HG03175 (cell line): ENCODE results near the gene OR6N2.

ENCODE experiments used
- ATAC-seq: cut with Tn5 transposase; IDR thresholded peaks from one replicate; pipeline ENCODE4 v1.9.1; 2021; ENCODE audit warnings: mild to moderate bottlenecking, moderate library complexity; ENCODE audit not compliant: unreplicated experiment

Gene OR6N2

GRCh38 chr1:158771950-158772866 is 8.8 kb downstream of the OR6N2 start, which contains the start of gene OR6N1:
Gene OR6N1, minus strand, starts transcription at chr1:158772195. Its CDS starts 5,513 bp downstream, at chr1:158766682.
- no peak for ATAC-seq

- no peak for ATAC-seq
Observed at GRCh38 chr1:158754420-158754819, 26.6 kb downstream of the OR6N2 start, which contains the start of gene OR6K6. Gene OR6K6, plus strand, starts transcription at chr1:158754720. Its CDS starts 168 bp downstream, at chr1:158754888.

GRCh38 chr1:158752155-158752712 is 28.8 kb downstream of the OR6N2 start:
- no peak for ATAC-seq

- no peak for ATAC-seq
Observed at GRCh38 chr1:158735848-158736247, 45.2 kb downstream of the OR6N2 start.

GRCh38 chr1:158732524-158732923 is 48.5 kb downstream of the OR6N2 start:
- no peak for ATAC-seq

GRCh38 chr1:158731707-158732106 is 49.3 kb downstream of the OR6N2 start:
- no peak for ATAC-seq

GRCh38 chr1:158730453-158730852 is 50.6 kb downstream of the OR6N2 start:
- ATAC-seq, result no peak

GRCh38 chr1:158728510-158729225 is 52.3 kb downstream of the OR6N2 start:
- no peak for ATAC-seq

GRCh38 chr1:158724442-158724841 is 56.6 kb downstream of the OR6N2 start:
- ATAC-seq, result no peak
